GM23338 (cell line): ENCODE data around the gene TRAF1. TPM values are rescaled to one million over a fixed set of nuclear protein-coding genes. Genes with fewer than 3 reads are reported as not detected.

Source experiments
- ATAC-seq: fragments of 200-7000 bp; cut with Tn5 transposase; 3 replicates; pipeline ENCODE4 v1.9.1; 2020
- DNase-seq: peaks from one replicate; pipeline ENCODE4 v3.0.0-alpha.2; 2015; ENCODE audit warnings: low spot score
- H2AFZ ChIP-seq: fragments of 200-600 bp; sonication (generic); 2 replicates; pipeline ENCODE4 v1.8.0; 2016; ENCODE audit warnings: antibody characterized with exemption, mild to moderate bottlenecking, moderate library complexity
- H3F3A ChIP-seq: fragments of 200-600 bp; sonication (generic); replicated peaks from 2 replicates; pipeline ENCODE4 v1.8.0; 2017; ENCODE audit warnings: antibody characterized with exemption, mixed run types, low read depth
- H3K27ac ChIP-seq: fragments of 200-600 bp; sonication (generic); 2 replicates; pipeline ENCODE4 v1.6.1; 2016; ENCODE audit warnings: low read depth
- H3K27me3 ChIP-seq: fragments of 200-600 bp; sonication (generic); 2 replicates; pipeline ENCODE4 v1.8.0; 2016; ENCODE audit warnings: mild to moderate bottlenecking, mixed run types, moderate library complexity; ENCODE audit not compliant: insufficient read depth
- H3K36me3 ChIP-seq: fragments of 200-600 bp; sonication (generic); 2 replicates; pipeline ENCODE4 v1.8.0; 2016; ENCODE audit warnings: mild to moderate bottlenecking; ENCODE audit not compliant: insufficient read depth
- H3K4me1 ChIP-seq: fragments of 200-600 bp; sonication (generic); 2 replicates; pipeline ENCODE4 v1.8.0; 2016; ENCODE audit warnings: mild to moderate bottlenecking, moderate library complexity; ENCODE audit not compliant: insufficient read depth
- H3K4me2 ChIP-seq: fragments of 200-600 bp; sonication (generic); 2 replicates; pipeline ENCODE4 v1.7.1; 2017; ENCODE audit warnings: mixed run types
- H3K4me3 ChIP-seq: fragments of 200-600 bp; sonication (generic); 2 replicates; pipeline ENCODE4 v1.6.1; 2016; ENCODE audit warnings: mixed run types
- H3K79me2 ChIP-seq: fragments of 200-600 bp; sonication (generic); replicated peaks from 2 replicates; pipeline ENCODE4 v1.8.0; 2017; ENCODE audit warnings: mild to moderate bottlenecking; ENCODE audit not compliant: insufficient read depth
- H3K9me2 ChIP-seq: fragments of 200-600 bp; sonication (generic); 2 replicates; pipeline ENCODE4 v1.8.0; 2017; ENCODE audit not compliant: insufficient read depth
- H4K20me1 ChIP-seq: fragments of 200-600 bp; sonication (generic); replicated peaks from 2 replicates; pipeline ENCODE4 v1.8.0; 2017; ENCODE audit warnings: mild to moderate bottlenecking; ENCODE audit not compliant: insufficient read depth
- H3K27ac Mint-ChIP-seq: 2 replicates; pipeline ENCODE4 v1.8.0; 2020; ENCODE audit warnings: inconsistent platforms, mild to moderate bottlenecking, moderate library complexity, mixed read lengths
- H3K27me3 Mint-ChIP-seq: 3 replicates; pipeline ENCODE4 v1.8.0; 2022; ENCODE audit warnings: low read depth, mild to moderate bottlenecking, moderate library complexity, mixed read lengths, inconsistent platforms; ENCODE audit not compliant: insufficient read depth, poor library complexity
- H3K36me3 Mint-ChIP-seq: 3 replicates; pipeline ENCODE4 v1.8.0; 2021; ENCODE audit warnings: low read depth, mild to moderate bottlenecking, inconsistent platforms, moderate library complexity, mixed read lengths
- H3K4me1 Mint-ChIP-seq: 3 replicates; pipeline ENCODE4 v1.8.0; 2020; ENCODE audit warnings: mild to moderate bottlenecking, inconsistent platforms, mixed read lengths
- H3K4me3 Mint-ChIP-seq: 3 replicates; pipeline ENCODE4 v1.8.0; 2021; ENCODE audit warnings: moderate library complexity, mild to moderate bottlenecking, inconsistent platforms, mixed read lengths
- H3K9me3 Mint-ChIP-seq: 3 replicates; pipeline ENCODE4 v1.8.0; 2020; ENCODE audit warnings: moderate library complexity, mild to moderate bottlenecking, inconsistent platforms, mixed read lengths
- CTCF ChIP-seq, 2 experiments: fragments of 200-600 bp in 1 of 2; sonication (generic) in 1 of 2; conservative IDR thresholded peaks; 2 replicates each; pipeline versions ENCODE4 v1.5.1 to v1.6.1; 2016 to 2017; ENCODE audit warnings: antibody characterized with exemption in 2 of 2, low read depth in 2 of 2, mild to moderate bottlenecking in 2 of 2, moderate library complexity in 1 of 2
- EZH2 ChIP-seq: fragments of 200-600 bp; sonication (generic); IDR thresholded peaks from one replicate; pipeline ENCODE4 v1.8.0; 2017; ENCODE audit warnings: antibody characterized with exemption, mild to moderate bottlenecking, low read depth; ENCODE audit not compliant: unreplicated experiment
- JUNB ChIP-seq: IDR thresholded peaks from one replicate; pipeline ENCODE4 v1.6.1; 2016; ENCODE audit warnings: antibody characterized with exemption; ENCODE audit not compliant: unreplicated experiment
- STAT1 ChIP-seq: IDR thresholded peaks from one replicate; pipeline ENCODE4 v1.6.1; 2016; ENCODE audit warnings: antibody characterized with exemption; ENCODE audit not compliant: unreplicated experiment
- polyA plus RNA-seq: library from polyadenylated mRNA; unstranded; fragments of >200 nt; fragmentation: Nextera tagmentation; extraction: Ambion mirVana; gene quantifications from 2 replicates; pipeline ENCODE4 v1.2.1, GENCODE V29; 2016
- total RNA-seq: library from RNA; depleted of rRNA; stranded (reverse); fragments of >200 nt; shearing (Covaris generic); gene quantifications from 2 replicates; pipeline ENCODE4 v1.2.3, GENCODE V29; 2014

TRAF1 gene
- total and polyA plus RNA-seq, 2 experiments from 2014 or later: 0.39 to 1.4 TPM

- H3K9me3 Mint-ChIP-seq: no peaks in the 10 kb centered on the region
- H3K4me1 Mint-ChIP-seq: peaks cover 15% of the 10 kb centered on the region
- no peak overlapping the region for H2AFZ ChIP-seq
- H3K4me3 Mint-ChIP-seq: no peak overlapping the region
- TF ChIP-seq EZH2 (no peak), CTCF (conservative IDR thresholded peaks at IDR 0.05; ENCODE audit: low read depth in 2 of 2) (no peak)
- no peaks in the 10 kb centered on the region for H4K20me1 ChIP-seq
- no peak overlapping the region for H3K27ac Mint-ChIP-seq
- peaks cover 8% of the 10 kb centered on the region for H3K27me3 Mint-ChIP-seq
- H3K4me2 ChIP-seq: no peak overlapping the region
- no peaks in the 10 kb centered on the region for H3K9me2 ChIP-seq
- no peaks in the 10 kb centered on the region for H3K27me3 ChIP-seq
- no peaks in the 10 kb centered on the region for H3K36me3 ChIP-seq
- peaks cover 11% of the 10 kb centered on the region for H3K4me1 ChIP-seq
- peaks cover 9% of the 10 kb centered on the region for H3K36me3 Mint-ChIP-seq
- H3F3A ChIP-seq: no peaks in the 10 kb centered on the region
- no peak overlapping the region for H3K4me3 ChIP-seq
- DNase-seq (no peak), ATAC-seq (no peak)
- H3K79me2 ChIP-seq: no peaks in the 10 kb centered on the region
- H3K27ac ChIP-seq: no peak overlapping the region
Observed at GRCh38 chr9:120856700-120857099, 69.9 kb downstream of the TRAF1 start.

DNA sequence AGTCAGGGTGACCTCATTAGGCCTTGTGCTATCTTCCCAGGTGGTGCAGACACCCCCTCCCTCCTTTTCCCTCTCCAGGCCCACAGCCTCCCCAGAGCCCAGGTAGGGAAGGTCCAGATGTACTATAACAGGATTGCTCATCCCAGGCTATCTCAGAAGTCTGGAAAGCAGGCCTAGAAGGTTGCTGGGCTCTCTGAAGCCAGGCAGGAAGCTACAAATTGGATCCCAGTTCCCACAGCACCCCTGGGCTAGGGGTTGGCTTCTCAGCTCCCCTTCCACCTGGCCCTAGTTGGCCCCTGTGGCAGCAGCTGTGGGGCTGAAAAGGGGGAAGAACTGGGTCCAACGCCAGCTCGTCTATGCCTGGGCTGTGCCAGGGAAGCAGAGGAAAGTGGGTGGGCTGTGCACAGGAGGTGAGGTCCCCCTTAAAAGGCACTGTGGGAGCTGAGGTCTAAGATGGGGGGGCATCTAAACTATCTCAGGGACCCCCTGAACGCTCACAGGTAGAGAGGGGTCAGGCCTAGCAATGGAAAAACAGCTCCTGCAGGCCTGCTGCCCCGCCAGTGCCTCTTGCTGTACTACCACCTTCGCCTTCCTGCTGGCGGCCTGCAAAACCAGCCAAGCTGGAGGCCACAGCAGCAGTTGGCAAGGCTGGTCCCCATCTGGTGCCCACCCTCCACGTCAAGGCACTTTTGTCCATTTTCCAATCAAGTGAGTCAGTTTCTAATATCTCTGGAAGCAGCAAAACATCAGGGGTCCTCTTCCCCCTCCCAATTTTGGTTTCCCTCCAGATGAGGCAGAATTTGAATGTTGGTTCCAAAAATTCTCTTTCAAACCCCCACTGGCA lies 70.5 kb downstream of the TRAF1 start:
- DNase-seq: no peak

More for the DNA sequence above, 70.5 kb downstream of the TRAF1 start:
- H3K79me2 ChIP-seq: no peaks in the 10 kb centered on the region
- Mint-ChIP-seq H3K4me1 (peaks cover 22% of the 10 kb centered on the region), H3K4me3 (no peak overlapping the region), H3K27me3 (peaks cover 8% of the 10 kb centered on the region), H3K27ac (peak overlapping the region; percentile 49; the same call in 1 of the 2 replicates), H3K36me3 (peaks cover 16% of the 10 kb centered on the region), H3K9me3 (no peaks in the 10 kb centered on the region)
- no peaks in the 10 kb centered on the region for H3F3A ChIP-seq
- no peaks in the 10 kb centered on the region for H3K9me2 ChIP-seq
- no peak overlapping the region for H3K4me3 ChIP-seq
- H3K27me3 ChIP-seq: no peaks in the 10 kb centered on the region
- no peak overlapping the region for H3K4me2 ChIP-seq
- no peak for ATAC-seq
- H3K27ac ChIP-seq: no peak overlapping the region
- no peak overlapping the region for H2AFZ ChIP-seq
- no peaks in the 10 kb centered on the region for H3K36me3 ChIP-seq
- no peaks in the 10 kb centered on the region for H4K20me1 ChIP-seq
- peaks cover 16% of the 10 kb centered on the region for H3K4me1 ChIP-seq
- TF ChIP-seq JUNB: no peak
- no peak for TF ChIP-seq STAT1
- TF ChIP-seq CTCF (conservative IDR thresholded peaks at IDR 0.05; ENCODE audit: low read depth in 2 of 2): no peak
